Activated B cell treated with CpG ODN at 0.5 μM for 24 hours (primary cell): ENCODE measurements around the gene RASSF3. TPM values are rescaled to one million over a fixed set of nuclear protein-coding genes. Genes with fewer than 3 reads are reported as not detected.

Experiments
- ATAC-seq: fragments of 200-7000 bp; cut with Tn5 transposase; one replicate; pipeline ENCODE4 v1.10.0; 2021; ENCODE audit warnings: low read depth, mild to moderate bottlenecking, moderate library complexity
- CTCF ChIA-PET: fragments of 350-600 bp; sonication (Branson Sonifier 250); formaldehyde crosslinking; loops from one replicate; lab custom pipeline; 2021; ENCODE audit warnings: antibody characterized with exemption; lab: Charles Lee
- POLR2A ChIA-PET: fragments of 350-600 bp; sonication (Branson Sonifier 250); formaldehyde crosslinking; loops from one replicate; lab custom pipeline; 2021; ENCODE audit warnings: antibody characterized with exemption; lab: Charles Lee
- DNase-seq: peaks from one replicate; pipeline ENCODE4 v3.0.0; 2022
- H3K27ac Mint-ChIP-seq: one replicate; pipeline ENCODE4 v1.8.0; 2020; ENCODE audit warnings: mixed read lengths
- H3K27me3 Mint-ChIP-seq: one replicate; pipeline ENCODE4 v1.8.0; 2021; ENCODE audit warnings: mixed read lengths
- H3K36me3 Mint-ChIP-seq: one replicate; pipeline ENCODE4 v1.8.0; 2021; ENCODE audit warnings: low read depth, mixed read lengths
- H3K4me1 Mint-ChIP-seq: one replicate; pipeline ENCODE4 v1.8.0; 2021; ENCODE audit warnings: mixed read lengths
- H3K4me3 Mint-ChIP-seq: one replicate; pipeline ENCODE4 v1.8.0; 2020; ENCODE audit warnings: mild to moderate bottlenecking, mixed read lengths
- H3K9me3 Mint-ChIP-seq: one replicate; pipeline ENCODE4 v1.8.0; 2020; ENCODE audit warnings: mixed read lengths
- CTCF ChIP-seq: fragments of 200-600 bp; IDR thresholded peaks from one replicate; pipeline ENCODE4 v1.8.0; 2022; ENCODE audit warnings: antibody characterized with exemption, mild to moderate bottlenecking
- intact Hi-C: fragments of 100-400 bp; cut with micrococcal nuclease; formaldehyde crosslinking; loops from one replicate; pipeline ENCODE4 v1.15.1; 2024
- total RNA-seq: library from RNA; stranded (reverse); gene quantifications from 2 replicates; pipeline ENCODE4 v1.2.3, GENCODE V29; 2022

RASSF3 gene
- total RNA-seq, 1 donor from 2014 or later: 95.7 TPM

- ChIA-PET CTCF (no interaction called here), POLR2A (no interaction called here)
- no peak for ATAC-seq
- no peak for DNase-seq
- H3K27ac Mint-ChIP-seq: no peak overlapping the region
- intact Hi-C loops: no loop called here
- H3K36me3 Mint-ChIP-seq: no peaks in the 10 kb centered on the region
- no peak overlapping the region for H3K4me3 Mint-ChIP-seq
- no peak for TF ChIP-seq CTCF
- no peaks in the 10 kb centered on the region for H3K27me3 Mint-ChIP-seq
- H3K9me3 Mint-ChIP-seq: peaks cover 2% of the 10 kb centered on the region
- H3K4me1 Mint-ChIP-seq: no peaks in the 10 kb centered on the region
These were observed 42.7 kb upstream of the RASSF3 start for GRCh38 chr12:64567570-64567969.

- Mint-ChIP-seq H3K27ac (no peak overlapping the region), H3K4me3 (no peak overlapping the region)
These were observed 42.0 kb upstream of the RASSF3 start for GRCh38 chr12:64568298-64568697.

GRCh38 chr12:64569923-64570691 is 40.2 kb upstream of the RASSF3 start:
- ATAC-seq (no peak), DNase-seq (no peak)
- Mint-ChIP-seq H3K27me3 (no peaks in the 10 kb centered on the region), H3K27ac (no peak overlapping the region), H3K9me3 (peaks cover 5% of the 10 kb centered on the region), H3K4me1 (no peaks in the 10 kb centered on the region), H3K36me3 (no peaks in the 10 kb centered on the region), H3K4me3 (no peak overlapping the region)
- ChIA-PET CTCF (interaction anchor here (0.9 to 1.9 kb wide), 2 partner anchors 21 to 128 kb away, joined by 3 to 7 read pairs; no protein-coding TSS in a partner anchor), POLR2A (no interaction called here)
- TF ChIP-seq CTCF: no peak
- intact Hi-C loops: no loop called here

More at GRCh38 chr12:64568298-64568697, 42.0 kb upstream of the RASSF3 start:
- intact Hi-C loops: no loop called here
- no peak for TF ChIP-seq CTCF
- ChIA-PET CTCF (no interaction called here), POLR2A (no interaction called here)
- Mint-ChIP-seq H3K27me3 (no peaks in the 10 kb centered on the region), H3K4me1 (no peaks in the 10 kb centered on the region), H3K36me3 (no peaks in the 10 kb centered on the region), H3K9me3 (peaks cover 2% of the 10 kb centered on the region)
- DNase-seq (no peak), ATAC-seq (no peak)

GRCh38 chr12:64571411-64571810 is 38.9 kb upstream of the RASSF3 start:
- no peaks in the 10 kb centered on the region for H3K27me3 Mint-ChIP-seq
- H3K36me3 Mint-ChIP-seq: peaks cover 3% of the 10 kb centered on the region
- peaks cover 5% of the 10 kb centered on the region for H3K9me3 Mint-ChIP-seq
- no peak for ATAC-seq
- TF ChIP-seq CTCF: no peak
- no peak for DNase-seq
- H3K4me3 Mint-ChIP-seq: no peak overlapping the region
- intact Hi-C loops: no loop called here
- H3K4me1 Mint-ChIP-seq: no peaks in the 10 kb centered on the region
- POLR2A ChIA-PET: no interaction called here
- no peak overlapping the region for H3K27ac Mint-ChIP-seq
- CTCF ChIA-PET: no interaction called here

- ATAC-seq (no peak), DNase-seq (no peak)
- no peak for TF ChIP-seq CTCF
- Mint-ChIP-seq H3K9me3 (peaks cover 5% of the 10 kb centered on the region), H3K27ac (no peak overlapping the region), H3K27me3 (no peaks in the 10 kb centered on the region), H3K4me3 (no peak overlapping the region), H3K4me1 (no peaks in the 10 kb centered on the region), H3K36me3 (peaks cover 3% of the 10 kb centered on the region)
- intact Hi-C loops: no loop called here
- CTCF ChIA-PET: interaction anchor here (0.8 kb wide), 1 partner anchor 11 kb away, joined by 3 read pairs; no protein-coding TSS in a partner anchor
- POLR2A ChIA-PET: no interaction called here
These were observed 38.1 kb upstream of the RASSF3 start for GRCh38 chr12:64572241-64572640.
